Testis (tissue), 3 donors: Measurements from ENCODE around the gene PITPNC1. TPM values are rescaled to one million over a fixed set of nuclear protein-coding genes. Genes with fewer than 3 reads are reported as not detected.
"Not testable (repeated sequence)": the region's sequence is repeated elsewhere in the genome, so short reads cannot be mapped to it uniquely, and the experiment has no call there.

Source experiments
- DNase-seq: peaks from one replicate; pipeline ENCODE4 v3.0.0-alpha.2; 2019
- H3K27ac ChIP-seq, 2 donors: fragments of 200-600 bp; sonication (generic); one replicate each; pipeline ENCODE4 v1.5.1; 2019
- H3K27me3 ChIP-seq: fragments of 200-600 bp; sonication (generic); one replicate; pipeline ENCODE4 v1.5.1; 2019
- H3K36me3 ChIP-seq: fragments of 200-600 bp; sonication (generic); one replicate; pipeline ENCODE4 v1.5.1; 2017; ENCODE audit warnings: low read depth; ENCODE audit errors: missing control alignments
- H3K4me1 ChIP-seq: fragments of 200-600 bp; sonication (generic); one replicate; pipeline ENCODE4 v1.5.1; 2019
- H3K4me3 ChIP-seq, 2 donors: fragments of 200-600 bp; sonication (generic); one replicate each; pipeline ENCODE4 v1.5.1; 2017 to 2019
- H3K9me3 ChIP-seq: fragments of 200-600 bp; sonication (generic); one replicate; pipeline ENCODE4 v1.5.1; 2017
- POLR2A ChIP-seq: fragments of 450-650 bp; IDR thresholded peaks from one replicate; pipeline ENCODE4 v1.6.1; 2017; ENCODE audit warnings: antibody characterized with exemption, mild to moderate bottlenecking, moderate library complexity
- WGBS, 2 donors: methylation state at CpG; one replicate each; pipeline ENCODE4 v1.1.5; 2018; 5-methylcytosine and 5-hydroxymethylcytosine counted together
- intact Hi-C: fragments of 100-400 bp; cut with DNase I; formaldehyde crosslinking; loops from one replicate; pipeline ENCODE4 v1.15.1; 2023; ENCODE audit warnings: low total_unique reads
- polyA plus RNA-seq: library from polyadenylated mRNA; stranded (reverse); fragments of 350-450 nt; fragmentation: Illumina TruSeq; extraction: RNeasy Lipid Tissue Mini Kit (QIAGEN cat#74804); gene quantifications from one replicate; pipeline ENCODE4 v1.2.3, GENCODE V29; 2014; ENCODE audit warnings: low read depth, low replicate concordance; ENCODE audit not compliant: insufficient read depth
- total RNA-seq, 2 donors: library from RNA; depleted of rRNA; stranded (reverse); fragments of >200 nt; gene quantifications; one replicate each; pipeline ENCODE4 v1.2.3, GENCODE V29; 2016
- TF ChIP-seq, protein P1 (sequence below), 3 experiments: fragments of 450-650 bp in 2 of 3; fragments of 200-600 bp in 1 of 3; sonication (generic) in 1 of 3; IDR thresholded peaks; one replicate each; pipeline ENCODE4 v1.5.1; 2016 to 2019; ENCODE audit warnings: antibody characterized with exemption in 3 of 3, mild to moderate bottlenecking in 2 of 3, moderate library complexity in 1 of 3

The PITPNC1 gene
- total and polyA plus RNA-seq, 3 donors from 2014 or later = 8.3 to 12.8 (median 12.2) TPM

DNA sequence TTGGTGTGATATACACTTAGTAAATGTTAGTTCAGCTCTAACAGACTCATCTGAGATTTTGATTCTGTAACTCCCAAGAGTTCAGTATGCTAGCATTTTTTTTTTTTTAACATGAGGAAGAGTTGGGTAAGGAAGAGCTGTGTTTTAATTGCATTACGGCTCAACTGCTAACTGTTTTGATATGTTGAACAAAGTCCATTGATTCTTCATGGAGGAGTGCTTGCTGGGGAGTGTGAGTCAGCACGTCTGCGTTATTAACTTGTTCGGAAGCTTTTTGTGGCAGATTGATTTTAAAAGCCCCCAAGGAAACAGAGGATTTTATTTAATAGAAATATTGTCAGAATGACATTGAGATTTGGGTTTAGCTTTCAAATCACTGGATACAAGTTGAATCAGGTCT, 45.8 kb downstream of the PITPNC1 start:
- WGBS, 2 donors = 84 to 90% methylated on average over 4 of the region's 4 CpGs
- H3K4me3 ChIP-seq = no peak overlapping the region
- DNase-seq = no peak
- H3K36me3 ChIP-seq = no peaks in the 10 kb centered on the region
- H3K27ac ChIP-seq = no peak overlapping the region
- intact Hi-C loops = no loop called here
- H3K9me3 ChIP-seq = no peaks in the 10 kb centered on the region
- H3K4me1 ChIP-seq = no peaks in the 10 kb centered on the region
- H3K27me3 ChIP-seq = no peaks in the 10 kb centered on the region
- no peak for TF ChIP-seq POLR2A
- TF ChIP-seq, protein P1, sequence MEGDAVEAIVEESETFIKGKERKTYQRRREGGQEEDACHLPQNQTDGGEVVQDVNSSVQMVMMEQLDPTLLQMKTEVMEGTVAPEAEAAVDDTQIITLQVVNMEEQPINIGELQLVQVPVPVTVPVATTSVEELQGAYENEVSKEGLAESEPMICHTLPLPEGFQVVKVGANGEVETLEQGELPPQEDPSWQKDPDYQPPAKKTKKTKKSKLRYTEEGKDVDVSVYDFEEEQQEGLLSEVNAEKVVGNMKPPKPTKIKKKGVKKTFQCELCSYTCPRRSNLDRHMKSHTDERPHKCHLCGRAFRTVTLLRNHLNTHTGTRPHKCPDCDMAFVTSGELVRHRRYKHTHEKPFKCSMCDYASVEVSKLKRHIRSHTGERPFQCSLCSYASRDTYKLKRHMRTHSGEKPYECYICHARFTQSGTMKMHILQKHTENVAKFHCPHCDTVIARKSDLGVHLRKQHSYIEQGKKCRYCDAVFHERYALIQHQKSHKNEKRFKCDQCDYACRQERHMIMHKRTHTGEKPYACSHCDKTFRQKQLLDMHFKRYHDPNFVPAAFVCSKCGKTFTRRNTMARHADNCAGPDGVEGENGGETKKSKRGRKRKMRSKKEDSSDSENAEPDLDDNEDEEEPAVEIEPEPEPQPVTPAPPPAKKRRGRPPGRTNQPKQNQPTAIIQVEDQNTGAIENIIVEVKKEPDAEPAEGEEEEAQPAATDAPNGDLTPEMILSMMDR (IDR thresholded peaks at IDR 0.05) = no peak

DNA sequence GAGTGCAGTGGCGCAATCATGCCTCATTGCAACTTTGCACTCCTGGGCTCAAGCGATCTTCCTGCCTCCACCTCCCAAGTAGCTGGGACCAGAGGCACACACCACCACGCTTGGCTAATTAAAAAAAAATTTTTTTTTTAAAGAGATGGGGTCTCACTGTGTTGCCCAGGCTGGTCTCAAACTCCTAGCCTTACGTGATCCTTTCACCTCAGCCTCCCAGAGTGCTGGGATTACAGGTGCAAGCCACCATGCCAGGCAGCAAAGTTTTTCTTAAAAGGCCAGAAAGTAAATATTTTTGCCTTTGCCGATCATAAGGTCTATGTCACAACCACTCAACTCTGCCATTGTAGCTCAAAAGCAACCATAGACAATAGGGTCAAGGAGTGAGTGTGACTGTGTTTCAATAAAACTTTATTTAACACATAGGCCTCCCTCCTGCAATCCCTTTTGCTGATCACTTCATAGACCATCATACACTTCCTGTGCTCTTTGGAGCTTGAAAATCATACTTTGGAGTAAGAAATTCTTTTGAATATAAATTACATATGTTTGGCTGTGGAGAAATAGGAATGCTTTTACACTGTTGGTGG, 48.6 kb downstream of the PITPNC1 start:
- intact Hi-C loops = no loop called here
- TF ChIP-seq, protein P1 (IDR thresholded peaks at IDR 0.05) = no peak
- TF ChIP-seq POLR2A = no peak
- Histone ChIP-seq H3K27ac (no peak overlapping the region), H3K27me3 (no peaks in the 10 kb centered on the region), H3K9me3 (no peaks in the 10 kb centered on the region), H3K4me1 (no peaks in the 10 kb centered on the region), H3K36me3 (no peaks in the 10 kb centered on the region), H3K4me3 (no peak overlapping the region)
- 89 to 95% methylated on average over 5 of the region's 5 CpGs for WGBS, 2 donors
- no peak for DNase-seq

DNA sequence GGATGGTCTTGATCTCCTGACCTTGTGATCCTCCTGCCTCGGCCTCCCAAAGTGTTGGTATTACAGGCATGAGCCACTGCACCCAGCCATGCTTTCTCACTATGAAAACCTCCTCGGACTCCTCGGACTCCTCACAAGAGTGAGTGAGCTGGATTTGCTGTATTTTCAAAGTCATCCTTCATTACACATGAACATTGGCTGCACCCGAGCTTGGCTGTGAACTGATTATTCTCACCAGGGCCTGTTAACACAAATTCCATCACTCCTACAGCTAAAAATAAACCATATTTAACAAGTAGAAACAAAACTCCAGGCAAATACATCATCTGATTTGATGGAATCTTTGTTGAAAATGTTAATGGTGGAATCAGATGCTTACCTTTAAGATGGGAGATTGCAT, 50.3 kb downstream of the PITPNC1 start:
- Histone ChIP-seq H3K27me3 (no peaks in the 10 kb centered on the region), H3K36me3 (no peaks in the 10 kb centered on the region), H3K4me1 (no peaks in the 10 kb centered on the region), H3K4me3 (no peak overlapping the region), H3K27ac (no peak overlapping the region), H3K9me3 (no peaks in the 10 kb centered on the region)
- TF ChIP-seq POLR2A = no peak
- no peak for DNase-seq
- intact Hi-C loops = no loop called here
- 85 to 89% methylated on average over 4 of the region's 4 CpGs for WGBS, 2 donors

DNA sequence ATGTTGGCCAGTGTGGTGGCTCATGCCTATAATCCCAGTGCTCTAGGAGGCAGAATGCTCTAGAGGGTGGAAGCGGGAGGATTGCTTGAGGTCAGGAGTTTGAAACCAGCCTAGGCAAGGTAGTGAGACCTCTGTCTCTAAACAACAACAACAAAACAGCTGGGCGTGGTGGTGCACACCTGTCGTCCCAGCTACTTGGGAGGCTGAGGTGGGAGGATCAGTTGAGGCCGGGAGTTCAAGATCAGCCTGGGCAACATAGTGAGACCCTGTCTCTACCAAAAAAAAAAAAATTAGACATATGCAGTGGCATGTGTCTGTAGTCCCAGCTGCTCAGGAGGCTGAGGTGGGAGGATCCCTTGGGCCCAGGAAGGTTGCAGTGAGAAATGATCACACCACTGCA, 53.4 kb downstream of the PITPNC1 start:
- H3K4me3 ChIP-seq, H3K27ac ChIP-seq, H3K27me3 ChIP-seq, DNase-seq, intact Hi-C loops, H3K4me1 ChIP-seq, H3K36me3 ChIP-seq, H3K9me3 ChIP-seq: not testable (repeated sequence)
- WGBS, 2 donors = 94 to 95% methylated on average over 4 of the region's 4 CpGs

DNA sequence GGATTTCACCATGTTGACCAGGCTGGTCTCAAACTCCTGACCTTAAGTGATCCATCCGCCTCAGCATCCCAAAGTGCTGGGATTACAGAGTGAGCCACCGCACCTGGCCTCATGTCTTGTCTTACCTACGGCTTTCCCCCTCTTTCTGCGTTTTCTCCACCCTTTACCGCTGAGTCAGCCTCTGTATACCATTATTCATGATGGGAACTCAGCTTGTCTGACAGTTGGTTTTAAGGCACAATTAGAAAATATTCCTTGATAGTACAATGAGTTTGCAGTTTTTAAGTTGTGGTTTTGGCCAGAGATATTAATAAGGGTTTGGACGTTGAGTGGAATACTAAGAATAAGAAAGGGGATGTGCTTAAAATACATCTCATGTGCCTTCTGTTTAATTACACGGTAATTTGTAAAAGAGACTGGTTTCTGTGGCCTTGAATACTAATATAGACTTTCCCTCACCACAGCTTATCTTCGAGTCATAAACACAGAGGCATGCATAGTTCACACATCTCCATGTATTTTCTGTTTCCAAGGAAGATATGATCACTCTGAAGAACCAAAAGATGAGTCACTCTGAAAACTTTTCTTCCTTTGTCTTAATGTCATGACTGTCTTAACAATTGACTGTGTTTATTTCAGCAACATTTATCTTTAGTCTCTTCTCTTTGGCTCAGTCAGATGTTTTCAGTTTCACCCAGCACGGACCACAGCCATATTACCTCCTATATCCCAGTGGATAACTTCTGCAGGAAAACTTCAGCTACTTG, 54.4 kb downstream of the PITPNC1 start:
- Histone ChIP-seq H3K4me1 (no peaks in the 10 kb centered on the region), H3K9me3 (no peaks in the 10 kb centered on the region), H3K27me3 (no peaks in the 10 kb centered on the region), H3K27ac (peak overlapping the region in 1 of 2 donors; percentile 3), H3K4me3 (no peak overlapping the region), H3K36me3 (no peaks in the 10 kb centered on the region)
- intact Hi-C loops = no loop called here
- no peak for TF ChIP-seq POLR2A
- TF ChIP-seq, protein P1 (IDR thresholded peaks at IDR 0.05) = no peak
- no peak for DNase-seq
- WGBS, 2 donors = 53 to 58% methylated on average over 9 of the region's 9 CpGs
